ENCODE data around the gene LAMA1.
A peak's percentile ranks its signal among the peaks of the same experiment; 100 is the strongest.

Gene LAMA1

DNA sequence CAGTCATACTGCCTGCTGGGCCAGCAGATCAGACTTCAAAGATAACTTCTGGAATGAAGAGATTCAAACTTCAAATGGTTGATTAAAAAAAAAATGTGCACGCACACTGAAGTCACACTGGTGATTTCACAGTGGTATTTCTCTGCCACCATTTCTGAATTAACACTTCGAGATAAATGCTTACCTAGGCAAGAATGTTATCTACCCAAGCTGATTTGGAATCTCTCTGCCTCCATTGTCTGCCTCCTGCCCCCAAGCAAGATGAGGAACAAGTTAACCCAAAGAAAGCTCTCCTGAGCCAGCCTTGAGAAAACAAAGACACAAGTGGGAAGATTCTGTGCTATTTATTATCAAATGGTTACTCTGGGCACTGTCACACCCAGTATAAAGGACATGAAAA lies 6.5 kb downstream of the LAMA1 start:
- DNase-seq, result no peak

DNA sequence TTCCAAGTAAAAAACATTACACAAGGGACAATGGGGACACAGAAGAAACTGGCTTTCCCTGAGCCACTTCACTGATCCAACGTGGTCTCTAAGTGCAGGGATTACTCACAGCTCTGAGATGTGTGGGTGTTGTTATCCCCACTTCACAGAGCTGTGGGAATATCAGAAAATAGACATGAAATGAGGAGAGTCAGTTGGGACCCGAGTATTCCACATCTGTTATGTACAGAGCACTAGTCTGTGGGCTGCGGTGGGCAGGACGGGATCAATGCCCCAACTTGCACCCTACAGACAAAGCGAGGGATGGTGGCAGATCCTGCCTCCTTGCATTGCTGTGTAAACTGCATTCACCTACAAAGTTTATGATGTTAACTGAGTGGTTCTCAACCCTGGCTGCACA lies 11.7 kb downstream of the LAMA1 start:
- no peak for DNase-seq

DNA sequence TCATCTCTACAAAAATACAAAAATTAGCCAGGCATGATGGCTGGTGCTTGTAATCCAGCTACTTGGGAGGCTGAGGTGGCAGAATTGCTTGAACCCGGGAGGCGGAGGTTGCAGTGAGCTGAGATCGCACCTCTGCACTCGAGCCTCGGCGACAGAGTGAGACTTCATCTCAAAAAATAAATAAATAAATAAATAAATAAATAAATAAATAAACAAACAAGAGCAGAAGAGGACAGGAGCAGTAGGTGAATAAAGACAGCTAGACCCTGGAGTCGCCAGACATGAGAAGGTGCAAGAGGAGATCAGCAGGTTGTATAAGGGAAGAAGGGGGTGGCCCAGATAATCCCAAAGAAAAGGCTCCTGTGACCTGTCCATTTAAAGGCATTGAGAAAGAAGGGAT lies 12.3 kb downstream of the LAMA1 start:
- DNase-seq, result no peak

DNA sequence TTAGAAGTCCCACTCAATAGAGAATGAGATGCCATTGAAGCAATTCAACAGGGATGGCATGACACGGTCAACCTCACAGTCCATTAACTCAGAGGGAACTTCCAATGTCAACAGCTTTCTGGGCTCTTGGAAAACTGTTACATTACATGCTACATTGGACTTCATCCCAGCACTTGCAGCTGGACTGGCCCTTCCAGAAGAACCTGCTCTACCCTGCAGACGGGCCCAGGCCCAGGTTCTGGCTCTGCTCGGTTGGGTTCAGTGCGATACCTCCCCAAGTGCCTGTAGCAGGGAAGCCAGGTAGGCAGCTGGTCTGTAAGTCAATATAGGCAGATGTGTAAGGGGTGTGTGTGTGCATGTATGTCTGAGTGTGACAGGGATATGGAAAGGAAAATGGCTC lies 12.9 kb downstream of the LAMA1 start:
- no peak for DNase-seq

GRCh38 chr18:7102131-7102530 lies 15.5 kb downstream of the LAMA1 start:
- DNase-seq, result no peak

DNA sequence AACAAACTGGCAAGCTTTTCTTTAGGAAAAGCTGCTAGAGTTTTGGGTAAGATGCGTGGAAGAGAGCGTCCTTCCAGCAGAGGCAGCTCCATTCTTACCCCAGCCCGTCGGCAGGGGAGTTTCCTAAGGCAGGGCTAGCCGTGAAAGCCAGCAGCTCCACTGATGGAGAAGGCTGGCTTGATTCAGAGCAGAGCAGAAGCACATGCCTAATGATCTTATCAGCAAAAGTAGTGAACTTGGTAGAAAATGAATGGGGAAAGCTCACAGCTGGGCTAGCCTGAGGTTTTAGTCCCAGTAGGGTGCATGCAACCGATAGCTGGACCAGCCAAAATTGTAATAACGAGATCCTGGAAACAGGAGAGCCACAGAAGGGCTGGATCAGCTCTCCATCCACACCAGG lies 20.8 kb downstream of the LAMA1 start:
- no peak for DNase-seq

- DNase-seq, result no peak
These were observed 23.2 kb downstream of the LAMA1 start for GRCh38 chr18:7094427-7094826.

DNA sequence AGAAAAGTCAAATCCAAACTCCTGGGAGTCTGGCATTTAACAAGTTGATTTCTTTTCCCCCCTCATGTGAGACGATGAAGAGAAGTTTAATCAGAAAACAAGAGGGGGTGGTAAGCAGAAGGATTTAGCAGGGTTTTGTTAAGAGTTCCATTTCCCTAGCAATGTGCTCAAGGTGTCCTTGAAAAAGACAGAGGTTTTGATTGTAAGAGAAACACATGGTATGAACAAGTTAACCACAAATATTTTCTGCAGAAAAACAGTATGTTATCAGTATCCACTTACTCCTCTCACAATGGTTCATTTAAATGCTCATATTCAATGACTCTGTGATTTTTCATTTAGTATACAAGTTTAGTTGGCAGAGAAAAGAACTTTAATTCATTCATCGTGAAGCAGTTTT lies 26.8 kb downstream of the LAMA1 start:
- DNase-seq, result no peak

DNA sequence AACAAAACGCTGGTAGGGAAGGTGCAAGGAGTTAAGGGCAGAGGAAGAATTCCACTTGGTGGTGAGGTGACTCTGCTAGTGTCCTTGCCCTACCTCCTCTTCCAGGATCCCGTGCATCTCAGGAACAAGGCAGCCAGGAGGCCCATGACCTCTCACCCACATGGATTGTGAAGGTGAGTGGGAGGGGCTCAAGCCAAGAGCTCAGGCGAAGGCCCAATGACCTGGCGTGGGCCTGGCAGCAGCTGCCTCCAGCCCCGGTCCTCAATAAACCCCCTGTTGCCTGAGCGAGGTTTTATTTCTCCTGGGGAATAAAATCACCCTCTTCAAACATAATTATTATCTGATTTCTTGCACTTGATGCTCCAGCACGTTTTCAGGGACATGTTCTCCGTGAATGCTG lies 28.2 kb downstream of the LAMA1 start:
- DNase-seq, result no peak

DNA sequence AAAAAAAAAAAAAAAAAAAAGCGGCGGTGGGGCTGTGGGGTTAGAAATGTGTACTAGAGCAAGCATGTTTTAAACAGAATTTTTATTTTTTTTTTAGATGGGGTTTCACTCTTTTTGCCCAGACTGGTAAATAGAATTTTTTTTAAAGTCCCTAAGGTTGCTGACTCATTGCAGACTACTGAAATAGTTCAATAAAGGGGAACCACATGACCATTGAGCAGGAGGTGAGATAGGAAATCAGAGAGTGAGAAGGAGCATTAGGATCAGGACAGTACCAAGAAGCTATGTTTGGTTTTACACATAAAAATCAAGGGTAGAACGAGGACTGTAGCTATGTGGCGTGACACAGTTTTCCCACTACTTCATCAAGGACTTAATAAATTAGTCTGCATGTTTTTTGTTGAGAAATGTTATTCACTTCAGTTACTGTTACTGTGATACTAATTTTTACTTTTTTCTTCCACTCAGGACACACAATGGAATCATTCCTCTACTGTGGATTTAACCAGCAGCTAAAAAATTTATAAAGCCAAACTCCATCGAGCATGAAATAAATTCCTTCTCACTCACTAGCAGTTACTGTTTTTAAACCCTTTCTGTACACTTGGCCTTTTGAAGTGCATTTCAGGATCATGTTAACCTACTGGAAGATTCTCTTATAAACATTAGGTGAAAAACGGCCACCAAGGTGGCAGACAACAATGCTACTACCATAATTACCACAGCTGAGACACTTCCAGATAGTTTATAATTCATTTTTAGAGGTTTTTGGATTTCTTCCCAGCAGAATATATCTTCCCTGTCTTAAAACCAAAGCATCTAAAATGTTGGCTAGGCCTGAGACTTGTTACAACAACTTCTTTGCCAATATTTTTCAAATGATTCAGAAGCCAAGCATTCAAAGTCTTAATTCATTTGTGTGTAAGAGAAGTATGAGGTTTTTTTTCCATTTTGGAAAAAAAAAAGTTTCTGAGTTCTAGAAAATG lies 33.2 kb downstream of the LAMA1 start:
- no peak for DNase-seq

- no peak for DNase-seq
These were observed 34.9 kb downstream of the LAMA1 start for GRCh38 chr18:7082671-7083070.

DNA sequence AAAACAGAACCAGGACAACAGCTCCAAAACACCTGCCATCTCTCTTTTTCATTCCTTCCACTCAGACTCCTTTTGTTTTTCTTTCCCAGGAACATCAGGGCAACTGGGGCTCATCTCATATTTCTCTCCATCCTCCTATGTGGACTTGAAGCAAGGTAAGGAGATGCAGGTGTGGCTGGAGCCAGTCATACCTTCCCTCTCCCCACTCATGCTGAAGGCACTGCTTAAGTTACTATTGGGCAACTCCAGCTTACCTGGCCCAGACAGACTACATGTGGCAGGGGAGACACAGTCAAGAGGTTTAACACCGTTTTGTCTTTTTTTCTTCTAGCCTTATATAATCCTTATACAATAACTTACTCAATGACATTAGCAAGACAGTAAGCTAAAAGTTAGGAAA lies 38.4 kb downstream of the LAMA1 start:
- no peak for DNase-seq

GRCh38 chr18:7072593-7072992 lies 45.0 kb downstream of the LAMA1 start:
- DNase-seq, result peak; percentile 80

DNA sequence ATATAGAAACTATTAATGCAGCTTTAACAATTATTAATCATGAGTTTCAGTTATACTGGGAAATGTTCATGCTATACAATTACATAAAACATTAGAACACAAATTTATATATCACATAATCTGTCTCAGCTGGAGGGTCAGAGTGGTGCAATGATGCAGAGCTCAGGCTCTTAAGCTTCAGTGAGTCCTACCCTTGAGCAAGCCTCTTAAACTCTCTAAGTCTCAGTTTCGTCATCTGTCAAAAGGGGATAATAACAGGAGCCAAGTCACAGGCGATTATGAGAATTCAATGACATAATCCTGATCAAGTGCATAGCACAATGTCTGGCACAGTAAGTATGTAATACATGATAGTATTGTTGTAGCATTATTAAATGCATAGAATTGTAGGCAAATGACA lies 46.0 kb downstream of the LAMA1 start:
- DNase-seq, result no peak

DNA sequence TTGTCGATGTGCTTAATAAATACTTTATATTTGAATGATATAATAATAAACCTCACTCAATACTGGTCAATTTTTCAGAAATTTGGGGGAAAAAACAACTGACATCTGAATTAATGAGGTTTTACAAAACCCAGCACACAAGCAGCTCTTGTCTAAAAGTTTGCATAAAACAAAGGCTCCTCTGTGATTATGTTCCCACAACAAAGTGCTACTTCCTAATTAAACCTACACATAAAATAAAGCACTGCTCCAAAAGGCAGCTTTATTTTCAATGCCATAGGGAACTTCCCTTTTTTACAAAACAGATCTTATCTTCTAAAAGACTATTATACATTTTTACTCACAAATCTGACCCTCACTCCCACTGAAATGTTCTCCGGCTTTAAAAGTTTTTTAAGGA lies 47.1 kb downstream of the LAMA1 start:
- no peak for DNase-seq

GRCh38 chr18:7068871-7069590 lies 48.6 kb downstream of the LAMA1 start:
- no peak for DNase-seq

GRCh38 chr18:7066965-7067555 lies 50.5 kb downstream of the LAMA1 start:
- DNase-seq, result no peak

DNA sequence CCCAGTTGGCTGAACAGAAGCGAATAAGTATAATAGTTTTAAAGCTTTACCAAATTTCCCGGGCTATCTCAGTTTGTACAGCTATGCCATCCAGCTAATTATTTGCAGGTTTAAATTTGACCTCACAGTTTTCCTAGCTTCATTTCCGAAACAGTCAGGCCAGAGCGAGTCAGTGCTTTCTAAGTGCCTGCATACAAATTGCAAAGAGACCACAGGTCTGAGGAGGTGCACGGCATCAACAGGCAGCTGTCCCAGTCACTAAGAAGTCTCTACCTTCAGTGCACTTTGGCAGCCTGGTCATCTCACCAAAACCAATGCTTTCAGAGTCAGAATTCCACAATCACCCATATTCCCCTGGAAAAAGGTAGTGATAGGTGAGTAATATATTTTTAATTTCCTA lies 51.9 kb downstream of the LAMA1 start:
- DNase-seq, result no peak

GRCh38 chr18:7064346-7064745 lies 53.3 kb downstream of the LAMA1 start:
- no peak for DNase-seq

DNA sequence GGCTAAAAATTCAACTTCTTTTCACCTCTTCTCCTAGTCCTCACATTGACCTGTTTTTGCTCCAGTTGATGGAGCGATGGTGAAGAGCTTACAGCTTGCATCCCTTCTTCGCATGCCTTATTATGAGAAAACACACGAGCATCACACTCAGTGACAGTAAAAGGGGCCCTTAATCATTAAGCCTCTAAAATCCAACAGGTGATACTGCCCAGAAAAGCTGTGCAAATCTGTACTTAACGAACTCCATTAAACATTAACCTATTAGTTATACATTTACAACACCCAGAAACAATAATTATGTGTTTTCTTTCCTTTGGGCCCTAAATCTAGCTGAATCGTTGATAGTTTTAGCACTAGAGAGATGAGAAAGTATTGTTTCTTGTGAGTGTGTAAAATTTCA lies 54.8 kb downstream of the LAMA1 start:
- no peak for DNase-seq

- no peak for DNase-seq
These were observed 55.4 kb downstream of the LAMA1 start for GRCh38 chr18:7062236-7062635.

DNA sequence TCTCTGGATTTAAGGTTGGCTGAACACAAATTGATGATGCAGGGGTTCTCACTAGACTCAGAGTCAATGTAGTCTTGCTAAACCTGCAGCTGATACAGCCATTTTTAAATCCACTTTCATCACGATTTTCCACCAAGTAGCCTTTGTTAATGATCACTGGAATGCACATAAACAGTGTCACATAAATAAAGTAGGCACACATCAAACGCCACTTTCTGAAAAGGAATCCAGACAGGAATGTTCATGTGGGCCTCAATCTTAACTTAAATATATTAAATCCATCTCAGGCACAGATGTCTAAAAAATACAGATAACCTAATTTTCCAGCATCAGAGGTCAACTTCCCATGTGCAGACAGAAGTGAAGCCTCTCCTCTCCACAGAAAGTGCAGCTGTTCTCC lies 58.3 kb downstream of the LAMA1 start:
- no peak for DNase-seq

DNA sequence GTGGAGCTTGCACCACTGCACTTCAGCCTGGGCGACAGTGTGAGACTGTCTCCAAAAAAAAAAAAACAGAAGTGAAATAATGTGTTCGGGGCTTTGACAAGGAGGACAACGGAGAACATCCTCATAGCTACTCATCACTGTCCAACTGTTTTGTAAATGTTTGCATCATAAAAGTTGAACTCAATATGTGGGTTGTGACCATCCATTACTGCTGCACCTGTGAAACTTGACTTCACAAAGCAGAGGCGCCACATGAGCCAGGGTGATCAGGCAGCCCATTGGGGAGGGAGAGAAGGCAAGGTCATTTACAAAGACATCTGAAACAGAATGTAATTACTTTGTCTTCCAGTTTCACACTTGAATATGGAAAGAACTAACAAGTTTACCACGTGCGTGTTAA lies 61.6 kb downstream of the LAMA1 start:
- DNase-seq, result no peak

DNA sequence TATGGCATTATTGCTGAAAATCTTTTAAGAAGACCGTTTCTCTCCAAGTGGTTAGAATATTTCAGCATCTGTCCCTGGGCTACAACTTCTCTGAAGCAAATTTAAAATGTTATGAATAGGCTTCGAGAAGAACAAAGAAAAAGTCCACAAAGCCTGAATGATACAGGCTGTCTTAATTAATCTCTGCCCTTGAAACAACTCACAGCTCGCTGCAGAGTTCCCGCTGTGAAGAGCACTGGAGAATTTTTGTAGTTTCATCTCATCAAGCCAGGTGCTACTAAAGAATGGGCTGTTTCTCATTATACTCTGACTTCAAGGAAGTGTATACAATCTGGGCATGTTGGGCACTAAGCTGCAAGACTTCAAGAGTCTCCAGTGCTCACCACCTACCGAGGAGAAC lies 67.6 kb downstream of the LAMA1 start:
- no peak for DNase-seq
